SH-SY5Y (cell line): Measurements from ENCODE around the gene KLHL25.

ENCODE experiments used
- GATA2 ChIP-seq: IDR thresholded peaks from 2 replicates; pipeline ENCODE4 v1.6.1; 2011; ENCODE audit warnings: mild to moderate bottlenecking, low read depth, low read length
- GATA3 ChIP-seq: IDR thresholded peaks from 2 replicates; pipeline ENCODE4 v1.6.1; 2011; ENCODE audit warnings: low read depth, mild to moderate bottlenecking, low read length, moderate library complexity

DNA sequence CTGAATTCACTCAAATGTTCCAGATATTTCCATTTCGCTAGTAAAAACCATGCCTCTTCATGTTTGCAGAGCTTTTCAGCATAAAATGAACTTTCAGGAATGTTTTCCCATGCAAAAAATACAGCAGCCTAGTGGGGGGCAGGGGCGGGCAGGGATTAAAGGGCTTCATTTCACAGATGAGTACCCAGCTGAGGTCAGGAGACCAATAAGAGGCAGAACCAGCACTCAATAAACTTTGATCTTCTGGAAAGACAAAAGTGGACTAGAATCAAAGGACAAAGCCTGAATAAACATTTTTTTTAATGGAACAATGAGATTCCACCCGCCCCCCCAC lies 8.0 kb downstream of the KLHL25 start:
- TF ChIP-seq GATA3 (no peak), GATA2 (no peak)
